K562 (cell line): ENCODE data around the gene PPY. TPM values are rescaled to one million over a fixed set of nuclear protein-coding genes. Genes with fewer than 3 reads are reported as not detected.
A peak's percentile ranks its signal among the peaks of the same experiment; 100 is the strongest.

Experiments used
- BMI1 ChIP-seq: fragments of 150-350 bp; IDR thresholded peaks from 2 replicates; pipeline ENCODE4 v1.6.1; 2014; ENCODE audit warnings: low read length
- CTBP1 ChIP-seq: fragments of 450-650 bp; IDR thresholded peaks from 2 replicates; pipeline ENCODE4 v1.6.1; 2016; ENCODE audit warnings: borderline replicate concordance
- FOSL1 ChIP-seq: fragments of 200-800 bp; sonication (Bioruptor generic); conservative IDR thresholded peaks from 2 replicates; pipeline ENCODE4 v1.6.1; 2016; ENCODE audit warnings: missing genetic modification characterization, missing compliant biosample characterization
- GMEB1 ChIP-seq: fragments of 250-450 bp; sonication (Bioruptor Pico); IDR thresholded peaks from 2 replicates; pipeline ENCODE4 v1.4.0; 2020; ENCODE audit warnings: mild to moderate bottlenecking
- HDAC2 ChIP-seq: fragments of 450-650 bp; IDR thresholded peaks from 2 replicates; pipeline ENCODE4 v1.6.1; 2016; ENCODE audit warnings: mild to moderate bottlenecking
- HDAC6 ChIP-seq: IDR thresholded peaks from 2 replicates; pipeline ENCODE4 v1.6.1; 2012; ENCODE audit warnings: low read depth, mild to moderate bottlenecking, control low read depth, inconsistent platforms, low read length, moderate library complexity
- HSF4 ChIP-seq: fragments of 250-450 bp; sonication (Bioruptor Pico); IDR thresholded peaks from 2 replicates; pipeline ENCODE4 v2.1.2; 2022; ENCODE audit warnings: mild to moderate bottlenecking, moderate library complexity, borderline replicate concordance
- KAT2B ChIP-seq: IDR thresholded peaks from one replicate; pipeline ENCODE4 v1.6.1; 2012; ENCODE audit warnings: low read depth, mild to moderate bottlenecking, control low read depth, inconsistent platforms, low read length, moderate library complexity
- KLF6 ChIP-seq: fragments of 250-450 bp; sonication (Bioruptor Pico); IDR thresholded peaks from 2 replicates; pipeline ENCODE4 v1.4.0; 2020; ENCODE audit warnings: mild to moderate bottlenecking, moderate library complexity, borderline replicate concordance
- MNT ChIP-seq, 2 experiments: fragments of 450-650 bp; conservative IDR thresholded peaks; 2 replicates each; pipeline ENCODE4 v1.6.1; 2017; ENCODE audit warnings: mild to moderate bottlenecking in 2 of 2, moderate library complexity in 2 of 2
- NFIC ChIP-seq: fragments of 450-650 bp; IDR thresholded peaks from 2 replicates; pipeline ENCODE4 v1.6.1; 2017; ENCODE audit warnings: mild to moderate bottlenecking, inconsistent platforms
- NR2C1 ChIP-seq, 2 experiments: fragments of 450-650 bp; IDR thresholded peaks; 2 replicates each; pipeline ENCODE4 v1.6.1; 2017; ENCODE audit warnings: mild to moderate bottlenecking in 2 of 2, antibody characterized with exemption in 1 of 2, inconsistent platforms in 1 of 2, missing compliant biosample characterization in 1 of 2, missing genetic modification characterization in 1 of 2
- PHF8 ChIP-seq: fragments of 200-600 bp; sonication (generic); IDR thresholded peaks from 2 replicates; pipeline ENCODE4 v1.6.1; 2012; ENCODE audit warnings: mixed run types, mild to moderate bottlenecking, inconsistent platforms, low read length, moderate library complexity, borderline replicate concordance
- PTTG1 ChIP-seq: fragments of 450-650 bp; IDR thresholded peaks from 2 replicates; pipeline ENCODE4 v1.6.1; 2016; ENCODE audit warnings: low read depth, mild to moderate bottlenecking, missing genetic modification characterization, missing compliant biosample characterization
- RBFOX2 ChIP-seq: fragments of 200-400 bp; formaldehyde crosslinking; IDR thresholded peaks from 2 replicates; pipeline ENCODE4 v1.6.1; 2017; ENCODE audit warnings: low read depth, mild to moderate bottlenecking, low read length, moderate library complexity
- RCOR1 ChIP-seq, 2 experiments: IDR thresholded peaks; 2 replicates each; pipeline ENCODE4 v1.6.1; 2012; ENCODE audit warnings: low read depth in 2 of 2, low read length in 2 of 2, borderline replicate concordance in 1 of 2, improper control_type of control experiment in 1 of 2
- RUNX1 ChIP-seq: sonication (generic); IDR thresholded peaks from 2 replicates; pipeline ENCODE4 v1.6.1; 2016; ENCODE audit warnings: antibody characterized with exemption, low read depth
- SMARCE1 ChIP-seq: fragments of 450-650 bp; IDR thresholded peaks from 2 replicates; pipeline ENCODE4 v1.7.1; 2016; ENCODE audit warnings: mild to moderate bottlenecking
- TCF7L2 ChIP-seq: fragments of 150-350 bp; IDR thresholded peaks from 2 replicates; pipeline ENCODE4 v1.6.1; 2016; ENCODE audit warnings: low read depth, mild to moderate bottlenecking, low read length, moderate library complexity
- TCFL5 ChIP-seq: fragments of 250-450 bp; sonication (Bioruptor Pico); conservative IDR thresholded peaks from 2 replicates; pipeline ENCODE4 v1.6.1; 2021; ENCODE audit warnings: mild to moderate bottlenecking, moderate library complexity, matching md5 sums
- USF2 ChIP-seq: sonication (generic); formaldehyde crosslinking; IDR thresholded peaks from 2 replicates; pipeline ENCODE4 v1.5.0; 2020; ENCODE audit warnings: missing genetic modification reagents
- ZNF551 ChIP-seq: fragments of 250-450 bp; sonication (Bioruptor Pico); IDR thresholded peaks from 2 replicates; pipeline ENCODE4 v1.5.0; 2021; ENCODE audit warnings: mild to moderate bottlenecking, moderate library complexity
- ZNF655 ChIP-seq: fragments of 250-450 bp; sonication (Bioruptor Pico); IDR thresholded peaks from 2 replicates; pipeline ENCODE4 v1.5.0; 2021
- ZNF696 ChIP-seq: fragments of 250-450 bp; sonication (Bioruptor Pico); conservative IDR thresholded peaks from 2 replicates; pipeline ENCODE4 v1.4.0; 2020; ENCODE audit warnings: mild to moderate bottlenecking, moderate library complexity
- polyA plus RNA-seq, 8 experiments: library from polyadenylated mRNA; depleted of rRNA in 4 of 8; stranded (reverse) in 5 of 8; unstranded in 3 of 8; fragments of >200 nt; fragmentation: Nextera tagmentation in 2 of 8; fragmentation: Illumina TruSeq in 1 of 8; extraction: Ambion mirVana in 2 of 8; extraction: Trizol in 1 of 8; gene quantifications; 2 replicates each; pipeline versions ENCODE4 v1.2.1 to v1.2.3, GENCODE V29; 2011 to 2014; ENCODE audit warnings: inconsistent platforms in 1 of 8, missing spikeins in 1 of 8
- total RNA-seq, 7 experiments: library from RNA; depleted of rRNA in 6 of 7; stranded (reverse); fragments of >200 nt in 6 of 7; fragmentation: Illumina TruSeq in 2 of 7; extraction: Trizol in 2 of 7; gene quantifications; 2 replicates each; pipeline versions ENCODE4 v1.2.1 to v1.2.3, GENCODE V29; 2011 to 2021; ENCODE audit warnings: low replicate concordance in 1 of 7

PPY gene
- total and polyA plus RNA-seq, 9 of the 15 experiments (the other 6 are each of a cell fraction or from before 2014, with no cell fraction given), result not detected

GRCh38 chr17:43945074-43945829, 3.0 kb upstream of the PPY start (continued):
- no peak; the same call in 1 of the 2 replicates for TF ChIP-seq KLF6
- TF ChIP-seq TCF7L2, result no peak
- peak; percentile 71; the same call in 1 of the 2 replicates for TF ChIP-seq PTTG1
- TF ChIP-seq TCFL5 (CRISPR knock-in tag), result no peak
- TF ChIP-seq RBFOX2, result no peak
- TF ChIP-seq HDAC2, result no peak
- no peak for TF ChIP-seq RUNX1
- no peak for TF ChIP-seq HSF4
- no peak for TF ChIP-seq KAT2B
- TF ChIP-seq PHF8, result no peak
- no peak for TF ChIP-seq ZNF551 (CRISPR knock-in tag)
- 0 out of 2 replicates have a peak, but pooled peaks have one; percentile 25 for TF ChIP-seq CTBP1
- no peak for TF ChIP-seq HDAC6
- no peak for TF ChIP-seq RCOR1 (IDR thresholded peaks at IDR 0.05; ENCODE audit: borderline replicate concordance in 1 of 2, low read depth in 2 of 2, low read length in 2 of 2)
- TF ChIP-seq FOSL1 (tag), result peak; percentile 66
- peak; percentile 16; the same call in 1 of the 2 replicates for TF ChIP-seq SMARCE1
- TF ChIP-seq USF2 (CRISPR knock-in tag), result no peak
- no peak for TF ChIP-seq MNT (conservative IDR thresholded peaks at IDR 0.05)
- TF ChIP-seq ZNF696, result no peak
- peak; percentile 45; the same call in 1 of the 2 replicates for TF ChIP-seq GMEB1
- TF ChIP-seq NR2C1 (IDR thresholded peaks at IDR 0.05), result no peak
- peak; percentile 57; the same call in 1 of the 2 replicates for TF ChIP-seq NR2C1 (tag; IDR thresholded peaks at IDR 0.05)
- no peak for TF ChIP-seq NFIC
- TF ChIP-seq BMI1, result no peak
- no peak for TF ChIP-seq ZNF655 (CRISPR knock-in tag)
